ENCODE measurements around the gene PRR19.

- peak in 1 of 3 experiments; percentile 9 for TF ChIP-seq CTCF (IDR thresholded peaks at IDR 0.05)
- TF ChIP-seq POLR2A (IDR thresholded peaks at IDR 0.05) = no peak
Observed at GRCh38 chr19:42325896-42326771, 24.2 kb downstream of the PRR19 start.

Measured in testis (tissue), 2 donors.